Left renal pelvis (tissue), 4 donors: ENCODE measurements around the gene HNRNPLL. TPM values are rescaled to one million over a fixed set of nuclear protein-coding genes. Genes with fewer than 3 reads are reported as not detected.
"Not testable (repeated sequence)": the region's sequence is repeated elsewhere in the genome, so short reads cannot be mapped to it uniquely, and the experiment has no call there.

Experiments used
- DNase-seq, 4 donors: peaks; one replicate each; pipeline ENCODE4 v3.0.0-alpha.2; 2013; ENCODE audit warnings: low read depth in 4 of 4, low spot score in 3 of 4
- polyA plus RNA-seq, 4 donors: library from polyadenylated mRNA; unstranded; fragments of 120-200 nt; gene quantifications; one replicate each; pipeline ENCODE4 v1.2.1, GENCODE V29; 2013; ENCODE audit not compliant: insufficient read length in 4 of 4

The HNRNPLL gene
- polyA plus RNA-seq, 4 donors = 68.6 to 82.0 (median 78.3) TPM

DNA sequence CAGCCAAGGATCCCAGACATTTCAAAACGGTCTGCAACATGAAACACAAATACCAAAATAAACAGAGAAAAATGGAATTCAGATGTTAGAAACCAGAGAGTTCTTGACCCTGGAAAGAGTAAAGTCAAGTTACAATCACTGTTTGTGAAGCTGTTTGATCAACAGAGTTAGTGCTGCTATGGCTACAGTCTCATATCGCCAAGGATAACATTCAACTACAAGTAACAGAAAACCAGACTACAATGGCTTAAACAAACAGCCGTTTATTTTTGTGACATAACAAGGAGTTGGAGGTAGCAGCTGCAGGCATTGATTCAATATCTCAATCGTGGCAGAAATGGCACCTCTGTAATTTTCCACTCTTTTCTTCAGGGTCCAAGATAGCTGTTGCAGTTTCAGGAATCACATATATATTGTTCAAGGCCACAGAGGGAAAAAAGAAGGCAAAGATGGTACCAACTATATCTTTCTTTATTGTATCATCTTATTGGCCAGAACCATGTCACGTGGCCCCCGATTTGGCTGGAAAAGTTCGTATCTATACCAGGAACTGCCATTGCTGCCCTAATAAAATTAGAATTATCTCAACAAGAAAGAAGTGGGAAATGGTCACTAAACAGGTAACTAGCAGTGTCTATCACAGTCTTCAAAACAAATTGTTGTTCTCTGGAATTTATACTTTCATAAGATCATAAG, 17.7 kb upstream of the HNRNPLL start:
- no peak for DNase-seq

DNA sequence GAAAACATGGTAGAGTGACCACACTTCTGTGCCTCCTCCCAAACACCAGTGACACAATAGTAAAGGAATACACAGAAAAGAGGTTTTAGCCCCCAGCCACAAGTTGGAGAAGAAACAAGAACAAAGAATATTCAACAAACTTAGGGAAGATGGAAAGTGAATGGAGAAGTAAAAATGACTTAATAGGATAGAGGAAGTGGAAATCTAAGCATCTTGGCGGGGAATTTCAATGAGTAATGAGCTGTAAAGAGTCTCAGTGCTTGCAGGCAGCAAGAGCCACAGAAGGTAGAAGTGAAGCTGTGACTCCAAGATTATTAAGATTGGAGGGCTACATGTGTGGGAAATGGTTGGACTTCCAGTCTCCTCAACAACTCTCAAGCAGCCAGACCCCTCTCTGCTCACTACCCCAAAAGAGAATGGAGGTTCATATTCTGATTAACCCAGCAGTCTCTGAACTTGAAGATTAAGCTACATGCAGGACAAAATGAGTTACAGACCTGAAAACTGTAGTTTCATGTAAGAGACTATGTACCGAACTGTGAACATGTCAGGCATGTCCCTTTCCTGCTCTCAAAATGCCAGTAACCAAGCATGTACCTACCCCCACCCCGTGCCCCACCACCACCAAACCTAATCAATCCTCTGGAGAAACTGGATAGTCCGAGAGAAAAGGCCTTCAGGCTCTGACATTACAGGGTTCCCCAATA, 16.9 kb upstream of the HNRNPLL start:
- no peak for DNase-seq

GRCh38 chr2:38617301-38617700, 14.6 kb upstream of the HNRNPLL start:
- DNase-seq = no peak

DNA sequence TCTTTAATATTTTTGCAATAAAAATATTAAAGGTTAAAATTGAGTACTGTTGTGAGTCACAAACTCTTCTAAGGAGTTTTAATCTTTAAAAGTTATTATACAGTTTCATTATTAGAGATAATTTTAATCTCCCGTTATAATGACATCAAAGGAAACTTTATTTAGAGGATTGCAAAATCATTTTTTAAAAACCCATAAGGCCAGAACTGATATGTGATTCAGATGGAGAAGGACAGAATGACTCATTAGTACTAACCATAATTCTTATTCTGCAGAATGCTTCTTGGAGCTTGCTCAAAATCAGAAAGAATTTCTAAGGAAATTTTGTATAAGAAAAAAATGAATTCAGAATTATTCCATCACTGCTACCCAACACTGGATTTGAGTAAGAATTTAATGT, 12.5 kb upstream of the HNRNPLL start:
- no peak for DNase-seq

GRCh38 chr2:38613849-38614213, 11.1 kb upstream of the HNRNPLL start:
- DNase-seq = no peak

- no peak for DNase-seq
Measured at GRCh38 chr2:38613126-38613848, 10.6 kb upstream of the HNRNPLL start.

GRCh38 chr2:38610851-38611801, 8.4 kb upstream of the HNRNPLL start:
- DNase-seq = no peak

DNA sequence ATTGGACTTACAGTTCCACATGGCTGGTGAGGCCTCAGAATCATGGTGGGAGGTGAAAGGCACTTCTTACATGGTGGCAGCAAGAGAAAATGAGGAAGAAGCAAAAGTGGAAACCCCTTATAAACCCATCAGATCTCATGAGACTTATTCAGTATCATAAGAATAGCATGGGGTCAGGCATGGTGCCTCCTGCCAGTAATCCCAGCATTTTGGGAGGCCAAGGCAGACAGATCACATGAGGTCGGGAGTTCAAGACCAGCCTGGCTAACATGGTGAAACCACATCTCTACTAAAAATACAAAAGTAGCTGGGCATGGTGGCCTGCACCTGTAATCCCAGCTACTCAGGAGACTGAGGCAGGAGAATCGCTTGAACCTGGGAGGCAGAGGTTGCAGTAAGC, 6.5 kb upstream of the HNRNPLL start:
- not testable (repeated sequence) for DNase-seq

GRCh38 chr2:38608755-38609154, 6.0 kb upstream of the HNRNPLL start:
- DNase-seq = no peak

DNA sequence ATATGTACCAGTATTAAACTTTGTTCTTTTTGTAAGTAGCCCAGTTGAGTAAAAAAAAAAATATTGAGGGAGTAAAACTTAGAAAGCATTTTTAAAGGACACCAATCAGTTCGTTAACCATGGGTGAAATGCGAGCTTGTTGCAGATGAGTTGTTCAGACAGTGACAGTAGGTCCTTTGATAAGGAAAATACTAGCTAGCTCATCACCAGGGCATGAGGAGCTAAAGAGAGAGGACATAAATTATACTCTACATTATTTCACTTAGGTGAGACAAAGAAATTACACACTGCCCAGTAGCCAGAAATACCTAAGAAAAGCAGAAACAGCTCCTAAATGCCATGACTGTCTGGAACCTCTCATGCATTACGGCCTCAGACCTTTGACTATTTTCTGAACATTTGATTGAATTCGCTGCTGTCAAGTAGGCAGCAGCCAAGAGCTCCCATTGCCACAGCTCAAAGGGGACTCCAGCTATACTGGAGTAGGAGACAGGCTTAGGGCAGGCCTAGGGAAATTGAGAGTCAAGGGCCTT, 2.6 kb upstream of the HNRNPLL start:
- DNase-seq = no peak

DNA sequence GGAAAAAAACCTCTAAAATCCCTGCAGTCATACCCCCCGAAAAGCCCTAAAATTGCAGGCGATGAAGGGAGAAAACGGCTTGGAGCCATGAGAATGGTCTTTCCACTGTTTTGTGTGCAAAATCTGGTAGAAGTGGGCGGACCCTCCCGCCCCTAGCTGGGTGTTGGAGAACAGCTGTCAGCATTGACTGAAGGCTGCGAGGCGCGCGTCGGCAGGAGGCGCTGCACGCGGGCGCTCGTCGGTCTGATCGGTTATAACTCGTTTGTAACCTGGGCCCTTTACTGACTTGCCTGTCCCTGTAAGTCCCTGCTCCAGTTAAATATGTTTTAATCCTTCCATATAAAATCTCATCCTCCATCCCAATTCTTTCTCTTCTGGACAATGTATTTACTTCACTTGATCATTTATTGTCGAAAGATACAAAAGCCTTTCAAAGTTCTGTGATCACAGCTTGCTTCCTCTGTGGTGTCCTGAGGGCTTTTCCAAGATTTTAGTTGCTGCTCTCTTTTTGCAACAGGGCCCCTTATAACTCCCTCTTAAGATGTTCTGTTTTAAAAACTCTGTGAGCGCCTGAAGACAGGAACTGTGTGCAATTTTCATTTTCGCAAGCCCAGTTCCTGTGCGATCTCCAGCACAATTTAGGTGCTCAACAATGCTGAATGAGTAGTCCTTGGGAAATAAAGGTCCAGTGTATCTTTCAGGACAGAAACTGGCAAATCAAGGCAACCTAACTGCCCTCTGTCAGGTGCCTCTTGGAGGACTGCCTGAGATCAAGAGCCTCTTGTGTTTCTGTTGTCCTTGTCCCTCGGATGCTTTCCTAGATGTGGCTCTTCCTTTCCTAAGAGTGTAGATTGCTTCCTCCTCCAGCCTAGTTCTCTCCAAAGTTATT, 918 bp upstream of the HNRNPLL start:
- peak in 1 of 4 donors; percentile 72 for DNase-seq

DNA sequence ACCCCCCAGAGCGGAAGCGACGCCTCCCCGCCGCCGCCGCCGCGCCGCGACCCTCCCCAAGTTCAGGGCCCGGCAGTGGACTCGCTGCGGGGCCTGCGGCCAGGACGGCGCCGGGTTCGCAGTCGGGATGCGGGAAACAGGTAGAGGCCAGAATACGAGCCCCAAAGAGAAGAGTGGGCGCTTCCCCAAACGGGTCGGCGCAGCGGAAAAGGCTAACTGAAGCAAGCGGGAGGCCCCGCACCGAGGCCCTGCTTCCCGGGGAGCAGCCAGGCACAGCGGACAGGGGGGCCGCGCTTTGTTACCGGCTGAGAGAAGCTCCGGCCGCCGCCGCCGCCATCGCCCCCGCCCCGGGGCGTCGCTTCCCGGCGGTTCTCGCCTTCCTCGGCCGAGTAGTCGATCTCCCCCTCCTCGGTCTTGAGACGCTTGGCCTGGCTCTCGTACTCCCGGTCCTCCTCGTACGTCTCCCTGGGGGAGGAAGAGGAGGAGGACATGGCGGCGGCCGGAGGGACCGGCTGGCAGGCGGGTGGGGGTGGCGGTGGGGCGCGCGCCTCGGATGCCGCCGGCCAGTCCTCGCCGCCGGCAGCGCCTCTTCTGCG, 494 bp downstream of the HNRNPLL start:
- no peak for DNase-seq

- DNase-seq = peak in 1 of 4 donors; percentile 50
Measured at GRCh38 chr2:38601463-38602135, 1.1 kb downstream of the HNRNPLL start.

GRCh38 chr2:38600921-38601455, 1.7 kb downstream of the HNRNPLL start:
- DNase-seq = no peak

DNA sequence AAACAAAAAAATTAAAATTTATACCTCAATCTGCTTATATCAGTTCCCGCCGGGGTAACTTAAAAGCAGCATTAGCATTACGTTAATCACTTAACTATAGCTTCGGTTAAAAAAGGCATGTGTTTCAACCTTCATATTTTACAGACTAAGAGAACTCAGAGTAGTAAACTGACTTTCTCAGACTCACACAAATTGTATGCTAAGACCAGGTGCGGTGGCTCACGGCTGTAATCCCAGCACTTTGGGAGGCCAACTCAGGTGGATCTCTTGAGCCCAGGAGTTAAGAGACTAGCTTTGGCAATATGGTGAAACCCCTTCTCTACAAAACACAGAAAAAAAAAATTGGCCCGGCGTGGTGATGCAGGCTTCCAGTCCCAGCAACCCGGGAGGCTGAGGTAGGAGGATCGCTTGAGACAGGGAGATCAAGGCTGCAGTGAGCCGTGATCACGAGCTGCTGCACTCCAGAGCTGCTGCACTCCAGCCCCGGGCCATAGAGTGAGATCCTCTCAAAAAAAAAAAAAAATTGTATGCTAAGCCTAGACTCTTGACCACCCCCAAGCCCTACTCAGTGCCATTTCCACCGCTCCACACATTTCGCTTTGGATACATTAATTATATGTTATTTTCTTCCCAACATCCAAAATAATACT, 2.4 kb downstream of the HNRNPLL start:
- DNase-seq = no peak

- DNase-seq = no peak
Measured at GRCh38 chr2:38599706-38600105, 3.0 kb downstream of the HNRNPLL start.

DNA sequence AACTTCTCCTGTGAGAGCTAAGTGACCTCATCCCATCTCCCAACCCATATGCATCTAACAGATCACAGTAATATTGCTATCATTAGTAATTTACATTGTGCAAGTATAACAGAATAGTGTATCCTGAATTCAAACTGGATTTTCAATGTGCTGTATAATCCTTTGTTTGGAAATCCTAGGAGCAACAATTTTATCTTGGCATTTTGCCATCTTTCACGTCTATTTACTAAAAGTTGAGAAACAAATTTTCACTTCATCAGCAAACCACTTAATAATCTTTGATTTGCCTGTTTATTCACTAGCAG, 3.8 kb downstream of the HNRNPLL start:
- no peak for DNase-seq
